Measurements from ENCODE around the gene TPM4. TPM values are rescaled to one million over a fixed set of nuclear protein-coding genes. Genes with fewer than 3 reads are reported as not detected.

Gene TPM4
- polyA plus RNA-seq, 3 donors: 144 to 170 (median 146) TPM

DNA sequence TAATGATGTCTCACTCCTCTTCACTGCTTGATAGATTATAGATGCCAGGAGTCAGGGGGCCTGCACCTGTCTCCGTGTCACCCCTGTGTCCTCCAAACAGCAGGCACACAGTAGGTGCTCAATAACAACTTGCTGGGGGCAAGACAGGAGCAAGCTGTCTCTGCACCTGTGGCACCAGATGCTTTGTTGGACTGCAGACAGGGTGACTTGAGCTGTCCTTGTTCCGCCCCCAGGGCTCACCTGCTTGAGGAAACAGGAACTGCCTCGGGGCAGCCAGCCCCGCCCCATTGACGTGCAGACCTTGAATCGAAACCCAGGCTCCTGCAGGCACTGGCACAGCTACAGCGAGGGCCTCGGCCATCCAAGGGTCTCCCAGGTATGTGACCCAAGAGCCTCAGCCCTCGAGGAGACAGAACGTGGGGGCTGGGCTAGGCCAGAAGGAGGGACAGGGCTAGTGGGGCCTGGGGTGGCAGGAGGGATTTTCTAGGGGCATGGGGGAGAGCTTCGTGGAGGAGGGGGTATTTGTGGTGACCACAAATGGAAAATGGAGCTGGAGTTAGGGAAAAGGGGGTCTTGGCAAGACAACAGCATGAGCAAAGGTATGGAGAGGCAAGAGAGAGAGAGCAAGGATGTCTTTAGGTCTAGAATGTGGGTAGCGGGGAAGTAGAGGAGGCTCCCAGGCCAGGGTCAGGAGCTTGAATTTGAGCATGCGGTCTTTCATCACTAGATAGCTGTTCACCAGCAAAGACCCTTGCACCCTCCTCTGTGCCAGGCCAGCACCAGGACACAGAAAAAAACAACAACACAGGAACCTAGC is 67.3 kb downstream of the TPM4 start, which contains the start of gene HSH2D:
HSH2D (plus strand) TSS at position 287 of the 817 bp plus-strand sequence. CDS start 5,066 bp downstream, outside the sequence.
- Mint-ChIP-seq H3K9me3 (peaks cover 5 to 15% (median 8%) of the 10 kb centered on the region in 7 donors), H3K4me1 (peaks cover 84% of the 10 kb centered on the region), H3K4me3 (peak within 1 kb of the TSS; percentile 87 to 98), H3K36me3 (peaks cover 3 to 7% of the 10 kb centered on the region in 2 donors), H3K27ac (peak within 1 kb of the TSS; percentile 97 to 99 (median 99)), H3K27me3 (ENCODE audit: low read depth in 3 of 3) (peaks cover 0 to 3% (median 0%) of the 10 kb centered on the region in 3 donors)
- WGBS (ENCODE audit: insufficient coverage): 2% methylated on average over 12 of the region's 13 CpGs
- Histone ChIP-seq H3K79me2 (ENCODE audit: insufficient read depth, low read length) (peaks cover 95% of the 10 kb centered on the region), H3K9me3 (replicated peaks in 1 of 2; ENCODE audit: control insufficient read depth in 1 of 2, insufficient read depth in 1 of 2, low read length in 2 of 2) (peaks cover 0 to 4% of the 10 kb centered on the region in 2 donors), H3K4me2 (replicated peaks; ENCODE audit: extremely low read depth, low read length, poor library complexity, severe bottlenecking) (peak within 1 kb of the TSS; percentile 80), H2AFZ (ENCODE audit: insufficient read depth, low read depth, low read length, poor library complexity, severe bottlenecking) (peak within 1 kb of the TSS; percentile 56), H3K36me3 (replicated peaks in 1 of 2; ENCODE audit: control insufficient read depth in 1 of 2, insufficient read depth in 2 of 2, low read length in 2 of 2) (no peaks in the 10 kb centered on the region), H3K27ac (ENCODE audit: low read depth in 1 of 2, low read length in 2 of 2) (peak within 1 kb of the TSS; percentile 68 to 95), H3K9ac (ENCODE audit: insufficient read depth, low read length, poor library complexity, severe bottlenecking) (peak within 1 kb of the TSS; percentile 73), H3K4me1 (ENCODE audit: control insufficient read depth in 1 of 2, insufficient read depth in 2 of 2, low read length in 2 of 2) (peaks cover 90 to 98% of the 10 kb centered on the region in 2 donors), H3K4me3 (replicated peaks in 1 of 3; ENCODE audit: low read depth in 2 of 3, low read length in 3 of 3) (peak within 1 kb of the TSS; percentile 37 to 81 (median 47)), H4K20me1 (ENCODE audit: insufficient read depth, low read length) (no peaks in the 10 kb centered on the region), H3K27me3 (ENCODE audit: control insufficient read depth in 2 of 2, insufficient read depth in 2 of 2, low read length in 2 of 2) (no peaks in the 10 kb centered on the region)
- intact Hi-C loops (cut with micrococcal nuclease): no loop called here
- DNase-seq: peak; percentile 73 to 78 (median 73)
- no peak for TF ChIP-seq CTCF (IDR thresholded peaks at IDR 0.05)

DNA sequence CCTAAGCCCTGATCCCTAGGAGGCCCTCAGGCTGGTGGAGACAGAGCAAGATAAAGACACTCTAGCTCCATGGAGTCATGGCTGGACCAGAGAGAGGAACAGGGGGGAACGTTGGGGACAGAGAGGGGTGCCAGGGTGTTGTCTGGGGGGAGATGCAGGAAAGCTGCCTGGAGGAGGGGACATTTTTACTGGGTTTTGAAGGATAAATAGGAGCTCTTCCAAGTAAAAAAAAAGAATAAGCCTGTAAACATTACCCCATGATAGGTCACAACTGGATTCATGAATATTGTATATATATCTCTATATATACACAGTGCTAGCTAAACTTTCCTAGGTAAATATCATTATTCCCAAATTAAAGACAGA is 67.9 kb downstream of the TPM4 start:
- Histone ChIP-seq H3K9ac (ENCODE audit: insufficient read depth, low read length, poor library complexity, severe bottlenecking) (peak overlapping the region; percentile 73), H3K27ac (ENCODE audit: low read depth in 1 of 2, low read length in 2 of 2) (peak overlapping the region; percentile 68 to 95), H3K4me2 (replicated peaks; ENCODE audit: extremely low read depth, low read length, poor library complexity, severe bottlenecking) (peak overlapping the region; percentile 80), H3K27me3 (ENCODE audit: control insufficient read depth in 2 of 2, insufficient read depth in 2 of 2, low read length in 2 of 2) (no peaks in the 10 kb centered on the region), H3K9me3 (replicated peaks in 1 of 2; ENCODE audit: control insufficient read depth in 1 of 2, insufficient read depth in 1 of 2, low read length in 2 of 2) (peaks cover 0 to 4% of the 10 kb centered on the region in 2 donors), H3K4me1 (ENCODE audit: control insufficient read depth in 1 of 2, insufficient read depth in 2 of 2, low read length in 2 of 2) (peaks cover 95 to 98% of the 10 kb centered on the region in 2 donors), H3K36me3 (replicated peaks in 1 of 2; ENCODE audit: control insufficient read depth in 1 of 2, insufficient read depth in 2 of 2, low read length in 2 of 2) (no peaks in the 10 kb centered on the region), H3K79me2 (ENCODE audit: insufficient read depth, low read length) (peaks cover 92% of the 10 kb centered on the region), H3K4me3 (replicated peaks in 1 of 3; ENCODE audit: low read depth in 2 of 3, low read length in 3 of 3) (peak overlapping the region; percentile 37 to 81 (median 47)), H2AFZ (ENCODE audit: insufficient read depth, low read depth, low read length, poor library complexity, severe bottlenecking) (peak overlapping the region; percentile 56), H4K20me1 (ENCODE audit: insufficient read depth, low read length) (no peaks in the 10 kb centered on the region)
- TF ChIP-seq CTCF (IDR thresholded peaks at IDR 0.05): no peak
- Mint-ChIP-seq H3K4me3 (peak overlapping the region; percentile 87 to 98), H3K9me3 (peaks cover 5 to 15% (median 8%) of the 10 kb centered on the region in 7 donors), H3K36me3 (peaks cover 5 to 13% of the 10 kb centered on the region in 2 donors), H3K27ac (peak overlapping the region; percentile 97 to 99 (median 99)), H3K4me1 (peaks cover 84% of the 10 kb centered on the region), H3K27me3 (ENCODE audit: low read depth in 3 of 3) (peaks cover 0 to 3% (median 0%) of the 10 kb centered on the region in 3 donors)
- no peak for DNase-seq
- intact Hi-C loops (cut with micrococcal nuclease): no loop called here
- 0% methylated on average over 1 of the region's 1 CpG for WGBS (ENCODE audit: insufficient coverage)

Data from CD14-positive monocyte (primary cell).